Ishikawa (cell line): Measurements from ENCODE around the gene MPST.

Source experiments
- CEBPB ChIP-seq: IDR thresholded peaks from 2 replicates; pipeline ENCODE4 v1.6.1; 2012
- CREB1 ChIP-seq: IDR thresholded peaks from 2 replicates; pipeline ENCODE4 v1.6.1; 2012; ENCODE audit warnings: low read depth
- EGR1 ChIP-seq: IDR thresholded peaks from 2 replicates; pipeline ENCODE4 v1.6.1; 2012
- EP300 ChIP-seq: IDR thresholded peaks from 2 replicates; pipeline ENCODE4 v1.6.1; 2012; ENCODE audit warnings: borderline replicate concordance
- FOXM1 ChIP-seq: IDR thresholded peaks from 2 replicates; pipeline ENCODE4 v1.6.1; 2012; ENCODE audit warnings: low read depth, borderline replicate concordance
- NFIC ChIP-seq: IDR thresholded peaks from 2 replicates; pipeline ENCODE4 v1.6.1; 2012
- RAD21 ChIP-seq: IDR thresholded peaks from 2 replicates; pipeline ENCODE4 v1.6.1; 2012; ENCODE audit warnings: low read depth
- TAF1 ChIP-seq: IDR thresholded peaks from 2 replicates; pipeline ENCODE4 v1.6.1; 2012; ENCODE audit warnings: low read depth, mild to moderate bottlenecking
- TCF12 ChIP-seq: IDR thresholded peaks from 2 replicates; pipeline ENCODE4 v1.6.1; 2012; ENCODE audit warnings: low read depth
- TEAD4 ChIP-seq: IDR thresholded peaks from 2 replicates; pipeline ENCODE4 v1.6.1; 2012
- YY1 ChIP-seq: IDR thresholded peaks from 2 replicates; pipeline ENCODE4 v1.6.1; 2012; ENCODE audit warnings: low read depth
- ZBTB7A ChIP-seq: IDR thresholded peaks from 2 replicates; pipeline ENCODE4 v1.6.1; 2012; ENCODE audit warnings: low read depth
- TF ChIP-seq, protein P1 (sequence below): IDR thresholded peaks from 2 replicates; pipeline ENCODE4 v1.6.1; 2012; ENCODE audit warnings: low read depth, mild to moderate bottlenecking
- TF ChIP-seq, protein P2 (sequence below): IDR thresholded peaks from 2 replicates; pipeline ENCODE4 v1.6.1; 2012
- TF ChIP-seq, protein P3 (sequence below): IDR thresholded peaks from 2 replicates; pipeline ENCODE4 v1.6.1; 2012

MPST gene

DNA sequence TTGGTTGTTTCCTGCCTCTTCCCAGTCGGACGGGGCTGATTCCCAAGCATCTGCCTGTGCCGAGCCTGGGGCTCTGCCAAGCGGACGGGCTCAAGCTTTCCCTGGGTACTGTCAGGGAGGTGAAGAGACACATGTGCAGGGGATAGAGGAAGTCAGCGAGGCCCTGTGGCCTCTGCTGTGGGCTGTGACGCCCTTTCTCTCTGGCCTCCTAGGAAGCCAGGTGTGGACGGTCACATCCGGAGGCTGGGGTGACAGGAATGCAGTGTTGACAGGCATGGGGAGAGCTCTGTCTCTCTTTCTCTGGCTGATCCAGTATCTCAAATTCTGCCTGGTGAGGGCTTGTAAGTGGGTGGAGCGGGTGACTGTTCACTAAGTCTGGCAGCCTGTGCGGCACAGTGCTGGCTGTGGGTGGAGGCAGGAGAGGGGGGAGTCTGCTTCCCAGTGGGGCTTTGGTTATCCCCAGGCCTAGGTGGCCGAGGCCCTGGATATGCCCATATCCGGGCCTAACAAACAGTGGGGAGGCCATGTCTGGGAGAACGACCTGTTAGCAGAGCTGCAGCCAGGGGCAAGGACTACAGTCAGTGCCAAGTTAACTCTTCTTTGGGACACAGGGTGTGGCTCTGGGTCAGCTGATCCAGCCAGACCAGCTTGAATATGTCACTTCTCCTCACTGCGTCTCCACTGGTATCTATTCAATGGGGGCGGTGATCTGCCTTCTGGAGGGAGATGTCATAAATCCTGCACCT, 33.9 kb downstream of the MPST start:
- no peak for TF ChIP-seq TCF12
- no peak for TF ChIP-seq CREB1
- TF ChIP-seq, protein P1, sequence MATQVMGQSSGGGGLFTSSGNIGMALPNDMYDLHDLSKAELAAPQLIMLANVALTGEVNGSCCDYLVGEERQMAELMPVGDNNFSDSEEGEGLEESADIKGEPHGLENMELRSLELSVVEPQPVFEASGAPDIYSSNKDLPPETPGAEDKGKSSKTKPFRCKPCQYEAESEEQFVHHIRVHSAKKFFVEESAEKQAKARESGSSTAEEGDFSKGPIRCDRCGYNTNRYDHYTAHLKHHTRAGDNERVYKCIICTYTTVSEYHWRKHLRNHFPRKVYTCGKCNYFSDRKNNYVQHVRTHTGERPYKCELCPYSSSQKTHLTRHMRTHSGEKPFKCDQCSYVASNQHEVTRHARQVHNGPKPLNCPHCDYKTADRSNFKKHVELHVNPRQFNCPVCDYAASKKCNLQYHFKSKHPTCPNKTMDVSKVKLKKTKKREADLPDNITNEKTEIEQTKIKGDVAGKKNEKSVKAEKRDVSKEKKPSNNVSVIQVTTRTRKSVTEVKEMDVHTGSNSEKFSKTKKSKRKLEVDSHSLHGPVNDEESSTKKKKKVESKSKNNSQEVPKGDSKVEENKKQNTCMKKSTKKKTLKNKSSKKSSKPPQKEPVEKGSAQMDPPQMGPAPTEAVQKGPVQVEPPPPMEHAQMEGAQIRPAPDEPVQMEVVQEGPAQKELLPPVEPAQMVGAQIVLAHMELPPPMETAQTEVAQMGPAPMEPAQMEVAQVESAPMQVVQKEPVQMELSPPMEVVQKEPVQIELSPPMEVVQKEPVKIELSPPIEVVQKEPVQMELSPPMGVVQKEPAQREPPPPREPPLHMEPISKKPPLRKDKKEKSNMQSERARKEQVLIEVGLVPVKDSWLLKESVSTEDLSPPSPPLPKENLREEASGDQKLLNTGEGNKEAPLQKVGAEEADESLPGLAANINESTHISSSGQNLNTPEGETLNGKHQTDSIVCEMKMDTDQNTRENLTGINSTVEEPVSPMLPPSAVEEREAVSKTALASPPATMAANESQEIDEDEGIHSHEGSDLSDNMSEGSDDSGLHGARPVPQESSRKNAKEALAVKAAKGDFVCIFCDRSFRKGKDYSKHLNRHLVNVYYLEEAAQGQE: no peak
- TF ChIP-seq, protein P2, sequence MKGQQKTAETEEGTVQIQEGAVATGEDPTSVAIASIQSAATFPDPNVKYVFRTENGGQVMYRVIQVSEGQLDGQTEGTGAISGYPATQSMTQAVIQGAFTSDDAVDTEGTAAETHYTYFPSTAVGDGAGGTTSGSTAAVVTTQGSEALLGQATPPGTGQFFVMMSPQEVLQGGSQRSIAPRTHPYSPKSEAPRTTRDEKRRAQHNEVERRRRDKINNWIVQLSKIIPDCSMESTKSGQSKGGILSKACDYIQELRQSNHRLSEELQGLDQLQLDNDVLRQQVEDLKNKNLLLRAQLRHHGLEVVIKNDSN: no peak
- TF ChIP-seq FOXM1: no peak
- TF ChIP-seq NFIC: no peak
- TF ChIP-seq TAF1: no peak
- TF ChIP-seq EP300: no peak
- no peak for TF ChIP-seq EGR1
- TF ChIP-seq TEAD4: no peak
- no peak for TF ChIP-seq YY1
- no peak for TF ChIP-seq ZBTB7A
- TF ChIP-seq CEBPB: no peak
- TF ChIP-seq, protein P3, sequence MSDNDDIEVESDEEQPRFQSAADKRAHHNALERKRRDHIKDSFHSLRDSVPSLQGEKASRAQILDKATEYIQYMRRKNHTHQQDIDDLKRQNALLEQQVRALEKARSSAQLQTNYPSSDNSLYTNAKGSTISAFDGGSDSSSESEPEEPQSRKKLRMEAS: no peak
- TF ChIP-seq RAD21: no peak

DNA sequence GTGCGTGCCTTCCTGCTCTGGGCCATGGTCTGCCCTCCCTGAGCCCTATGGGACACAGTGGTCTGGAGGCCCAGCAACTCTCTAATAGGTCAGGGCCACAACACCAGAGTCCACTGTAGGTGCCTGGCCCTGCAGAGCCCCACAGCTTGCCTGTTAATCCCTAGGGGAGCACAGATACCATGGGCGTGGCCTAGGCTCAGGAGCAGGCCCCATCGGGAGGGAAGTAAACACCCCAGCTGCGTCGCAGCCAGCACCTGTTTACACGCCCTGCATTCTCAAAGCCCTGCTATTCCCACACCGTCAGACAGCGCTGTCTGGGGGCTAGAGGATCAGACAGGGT, 34.5 kb downstream of the MPST start:
- TF ChIP-seq YY1 (no peak), TCF12 (no peak), ZBTB7A (no peak), NFIC (no peak), FOXM1 (no peak), EP300 (no peak), CEBPB (no peak), CREB1 (no peak), RAD21 (no peak), EGR1 (no peak), TEAD4 (no peak), TAF1 (no peak)
- TF ChIP-seq, protein P2: no peak
- TF ChIP-seq, protein P3: no peak
- TF ChIP-seq, protein P1: no peak

DNA sequence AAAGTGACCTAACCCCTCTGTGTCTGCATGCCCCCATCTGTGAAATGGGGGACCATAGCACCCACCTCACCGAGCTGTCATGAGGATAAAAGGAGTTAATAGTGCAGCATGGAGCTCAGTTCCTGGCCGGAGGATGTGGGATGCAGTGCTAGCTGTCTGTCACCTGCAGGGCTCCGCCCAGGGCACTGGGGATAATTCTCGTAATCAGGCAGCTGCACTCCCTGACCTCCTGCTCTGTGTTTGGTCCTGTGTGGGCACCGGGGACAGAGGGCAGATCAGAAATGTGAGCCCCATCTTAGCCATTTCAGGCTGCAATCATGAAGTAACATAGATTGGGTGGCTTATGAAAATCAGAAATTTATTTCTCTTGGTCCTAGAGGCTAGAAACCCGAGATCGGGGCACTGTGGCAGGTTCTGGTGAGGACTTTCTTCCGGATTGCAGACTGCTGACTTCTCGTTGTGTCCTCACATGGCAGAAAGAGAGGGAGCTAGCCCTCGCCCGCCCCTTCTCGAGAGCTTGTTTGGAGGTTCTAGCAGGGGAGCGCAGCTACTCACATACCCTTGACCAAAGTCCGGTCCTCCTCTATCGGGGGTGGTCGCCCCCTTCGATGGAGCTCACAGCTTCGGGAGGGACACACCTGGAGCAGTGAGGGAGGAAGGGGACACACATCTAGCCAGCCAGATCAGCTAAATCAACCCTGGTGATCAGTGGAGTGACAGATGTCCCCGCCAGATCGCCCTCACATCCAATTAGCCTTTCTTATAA, 35.2 kb downstream of the MPST start:
- TF ChIP-seq TEAD4 (no peak), ZBTB7A (no peak), CEBPB (no peak), EGR1 (no peak), RAD21 (no peak), TAF1 (no peak), CREB1 (no peak), FOXM1 (no peak)
- TF ChIP-seq, protein P2: no peak

DNA sequence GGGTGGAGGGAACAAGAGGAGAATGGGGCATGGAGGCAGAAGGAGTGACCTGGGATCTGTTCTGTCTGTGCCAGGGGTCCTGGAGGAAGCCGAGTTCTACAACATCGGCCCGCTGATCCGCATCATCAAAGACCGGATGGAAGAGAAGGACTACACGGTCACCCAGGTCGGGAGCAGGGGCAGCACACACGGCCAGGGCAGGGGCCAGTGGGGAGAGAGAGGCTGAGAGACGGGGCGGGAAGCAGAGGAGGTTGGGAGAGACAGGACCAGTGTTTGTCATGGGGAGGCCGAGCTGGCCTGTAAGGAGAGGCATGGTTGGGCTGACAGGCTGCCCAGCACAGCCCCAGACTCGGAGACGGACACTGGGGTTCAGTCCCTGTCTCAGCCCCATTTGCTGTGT, 36.7 kb downstream of the MPST start:
- TF ChIP-seq YY1 (no peak), ZBTB7A (no peak), TEAD4 (no peak), TCF12 (no peak), EGR1 (no peak)
- TF ChIP-seq, protein P2: no peak
- TF ChIP-seq, protein P3: no peak

DNA sequence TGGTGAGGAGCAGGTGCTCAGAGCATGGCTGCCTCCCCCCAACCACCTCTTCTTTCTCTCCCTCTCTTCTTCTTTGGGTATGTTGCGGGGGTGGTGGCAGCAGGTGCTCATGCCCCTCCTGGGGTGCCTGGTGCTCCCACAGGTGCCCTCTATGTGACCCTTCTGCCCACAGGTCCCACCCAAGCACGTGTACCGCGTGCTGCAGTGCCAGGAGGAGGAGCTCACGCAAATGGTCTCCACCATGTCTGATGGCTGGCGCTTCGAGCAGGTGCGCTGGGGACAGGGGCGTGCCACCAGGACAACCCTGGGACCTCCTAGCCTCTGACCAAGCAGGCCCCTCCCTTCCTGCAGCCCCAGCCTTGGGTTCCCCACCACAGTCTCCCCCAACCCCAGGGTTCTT, 37.7 kb downstream of the MPST start:
- TF ChIP-seq EP300 (no peak), EGR1 (no peak), NFIC (no peak), CEBPB (no peak), TCF12 (no peak), TEAD4 (no peak), RAD21 (no peak), CREB1 (no peak), ZBTB7A (no peak)
- TF ChIP-seq, protein P3: no peak
